Colonic mucosa (tissue), 4 donors: ENCODE data around the gene CTSO. TPM values are rescaled to one million over a fixed set of nuclear protein-coding genes. Genes with fewer than 3 reads are reported as not detected.

ENCODE experiments used
- DNase-seq: peaks from one replicate; pipeline ENCODE4 v3.0.0-alpha.2; 2020
- H3K27ac ChIP-seq: fragments of 200-600 bp; one replicate; pipeline ENCODE4 v1.8.0; 2021
- H3K27me3 ChIP-seq: fragments of 200-600 bp; one replicate; pipeline ENCODE4 v1.8.0; 2021
- H3K36me3 ChIP-seq: fragments of 200-600 bp; one replicate; pipeline ENCODE4 v1.8.0; 2021
- H3K4me1 ChIP-seq: fragments of 200-600 bp; one replicate; pipeline ENCODE4 v1.8.0; 2021; ENCODE audit warnings: mild to moderate bottlenecking
- H3K4me3 ChIP-seq: fragments of 200-600 bp; one replicate; pipeline ENCODE4 v1.8.0; 2021
- H3K9ac ChIP-seq, 2 donors: one replicate each; pipeline ENCODE4 v1.7.0; 2013; ENCODE audit warnings: control low read depth in 2 of 2, low read depth in 2 of 2, low read length in 2 of 2
- H3K9me3 ChIP-seq: fragments of 200-600 bp; one replicate; pipeline ENCODE4 v1.8.0; 2021
- intact Hi-C: fragments of 100-400 bp; cut with DNase I; formaldehyde crosslinking; loops from one replicate; pipeline ENCODE4 v1.14.1; 2022
- total RNA-seq, 2 donors: library from RNA; stranded (reverse); fragmentation: NEBNext Ultra II Directional in 1 of 2; extraction: Animal tissue kit (Norgen Biotek cat#: 25700) in 1 of 2; gene quantifications; one replicate each; pipeline ENCODE4 v1.2.1, GENCODE V29; 2021
- TF ChIP-seq, protein P1 (sequence below): fragments of 200-600 bp; IDR thresholded peaks from one replicate; pipeline ENCODE4 v1.8.0; 2022; ENCODE audit warnings: antibody characterized with exemption, mild to moderate bottlenecking
- donor health status: healthy.
- donor health status: DM: no; HTN: no; CAD: no.
- donor health status: DM: no; HTN: no; CAD: no.

CTSO gene
- total RNA-seq, 2 donors from 2014 or later, result 3.3 to 14.7 TPM

DNA sequence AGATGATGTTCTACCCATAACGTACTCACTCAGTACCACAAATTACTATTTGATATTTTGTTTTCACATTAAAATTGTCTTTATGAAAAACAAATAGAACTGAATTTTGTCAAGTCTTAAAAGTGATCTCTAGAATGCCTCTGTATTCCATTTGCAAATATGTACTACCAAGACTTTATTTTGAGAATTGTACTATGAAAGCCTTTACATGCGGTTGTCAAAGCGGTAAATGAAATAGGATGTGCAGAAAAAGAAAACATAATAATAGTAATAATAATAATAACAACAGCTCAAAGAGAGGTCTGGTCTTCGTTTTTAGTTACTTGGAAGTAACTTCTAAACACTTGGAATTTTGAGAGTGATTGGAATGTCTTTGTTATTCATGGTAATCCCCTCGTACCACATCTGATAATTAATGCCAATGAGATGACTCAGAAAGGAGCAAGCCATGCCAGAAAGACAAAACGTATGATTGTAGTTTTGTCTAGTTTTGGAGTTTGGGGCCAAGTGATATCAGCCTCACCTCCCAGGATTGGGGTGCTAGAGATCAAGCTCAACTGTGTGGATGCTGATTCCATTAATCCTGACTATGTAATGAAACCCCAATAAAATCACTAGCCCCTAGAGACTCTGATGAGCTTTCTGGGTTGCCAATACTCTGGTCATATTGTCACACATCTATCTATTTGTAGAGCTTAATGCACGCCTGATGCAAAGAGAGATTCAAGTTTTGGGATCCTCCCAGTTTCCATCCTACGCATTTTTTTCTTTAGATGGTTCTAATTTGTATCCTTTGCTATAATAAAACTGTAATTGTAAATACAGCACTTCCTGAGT is 20.2 kb upstream of the CTSO start:
- no peak for DNase-seq
- Histone ChIP-seq H3K36me3 (no peaks in the 10 kb centered on the region), H3K27ac (no peak overlapping the region), H3K27me3 (no peaks in the 10 kb centered on the region), H3K4me1 (no peaks in the 10 kb centered on the region), H3K9ac (no peak overlapping the region), H3K4me3 (no peak overlapping the region), H3K9me3 (no peaks in the 10 kb centered on the region)
- intact Hi-C loops, result no loop called here
- TF ChIP-seq, protein P1, sequence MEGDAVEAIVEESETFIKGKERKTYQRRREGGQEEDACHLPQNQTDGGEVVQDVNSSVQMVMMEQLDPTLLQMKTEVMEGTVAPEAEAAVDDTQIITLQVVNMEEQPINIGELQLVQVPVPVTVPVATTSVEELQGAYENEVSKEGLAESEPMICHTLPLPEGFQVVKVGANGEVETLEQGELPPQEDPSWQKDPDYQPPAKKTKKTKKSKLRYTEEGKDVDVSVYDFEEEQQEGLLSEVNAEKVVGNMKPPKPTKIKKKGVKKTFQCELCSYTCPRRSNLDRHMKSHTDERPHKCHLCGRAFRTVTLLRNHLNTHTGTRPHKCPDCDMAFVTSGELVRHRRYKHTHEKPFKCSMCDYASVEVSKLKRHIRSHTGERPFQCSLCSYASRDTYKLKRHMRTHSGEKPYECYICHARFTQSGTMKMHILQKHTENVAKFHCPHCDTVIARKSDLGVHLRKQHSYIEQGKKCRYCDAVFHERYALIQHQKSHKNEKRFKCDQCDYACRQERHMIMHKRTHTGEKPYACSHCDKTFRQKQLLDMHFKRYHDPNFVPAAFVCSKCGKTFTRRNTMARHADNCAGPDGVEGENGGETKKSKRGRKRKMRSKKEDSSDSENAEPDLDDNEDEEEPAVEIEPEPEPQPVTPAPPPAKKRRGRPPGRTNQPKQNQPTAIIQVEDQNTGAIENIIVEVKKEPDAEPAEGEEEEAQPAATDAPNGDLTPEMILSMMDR, result no peak

DNA sequence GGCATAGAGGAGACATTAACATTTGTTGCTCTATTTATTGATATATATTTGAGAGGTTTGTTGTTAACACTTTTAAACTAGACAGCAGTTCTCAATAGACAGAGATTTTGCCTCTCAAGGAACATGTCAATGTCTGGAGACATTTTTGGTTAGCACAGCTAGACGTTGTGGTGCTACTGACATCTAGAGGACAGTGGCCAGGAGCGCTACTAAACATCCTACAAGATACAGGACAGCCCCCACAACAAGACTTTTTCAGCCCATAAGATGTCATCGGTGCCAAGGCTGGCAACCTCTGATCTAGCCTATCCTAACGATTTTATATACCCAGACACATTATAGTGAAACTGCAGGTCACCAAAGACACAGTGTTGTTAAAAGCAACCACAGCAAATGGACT is 18.4 kb upstream of the CTSO start:
- intact Hi-C loops, result no loop called here
- Histone ChIP-seq H3K9me3 (no peaks in the 10 kb centered on the region), H3K27ac (no peak overlapping the region), H3K27me3 (no peaks in the 10 kb centered on the region), H3K4me3 (no peak overlapping the region), H3K4me1 (no peaks in the 10 kb centered on the region), H3K9ac (no peak overlapping the region), H3K36me3 (no peaks in the 10 kb centered on the region)
- TF ChIP-seq, protein P1, result no peak
- no peak for DNase-seq

DNA sequence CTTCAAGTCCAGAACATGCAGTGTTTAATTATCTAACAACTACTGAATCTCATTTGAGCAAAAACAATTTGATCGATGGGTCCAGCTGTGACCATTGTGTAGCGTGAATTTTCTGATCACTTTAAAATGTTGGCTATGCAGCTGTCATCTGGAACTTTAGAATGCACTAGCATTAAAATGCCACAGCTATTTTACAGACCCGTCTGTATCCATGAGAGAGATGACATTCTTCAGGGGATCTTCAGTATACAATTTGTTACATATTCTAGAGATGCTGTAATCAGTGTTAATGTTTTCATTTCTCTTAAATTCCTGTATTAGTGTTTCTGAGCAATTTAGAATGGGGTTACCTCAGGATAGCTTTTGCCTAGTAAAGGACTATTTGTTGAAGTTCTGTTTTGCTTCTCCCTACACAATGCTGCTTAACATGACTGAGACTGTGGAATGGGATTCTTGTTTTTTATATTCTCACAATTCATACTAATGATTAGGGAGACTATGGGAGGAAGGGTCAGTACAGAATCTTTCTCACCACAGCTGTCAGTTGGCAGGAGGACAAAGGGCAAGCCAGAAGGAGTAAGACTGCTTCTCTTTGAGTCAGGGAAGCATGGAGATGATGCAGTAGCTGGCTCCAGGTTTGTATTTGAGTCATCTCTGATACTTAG is 13.2 kb upstream of the CTSO start:
- Histone ChIP-seq H3K9me3 (no peaks in the 10 kb centered on the region), H3K9ac (no peak overlapping the region), H3K27me3 (no peaks in the 10 kb centered on the region), H3K27ac (no peak overlapping the region), H3K4me3 (no peak overlapping the region), H3K36me3 (no peaks in the 10 kb centered on the region), H3K4me1 (no peaks in the 10 kb centered on the region)
- intact Hi-C loops, result no loop called here
- TF ChIP-seq, protein P1, result no peak
- no peak for DNase-seq

DNA sequence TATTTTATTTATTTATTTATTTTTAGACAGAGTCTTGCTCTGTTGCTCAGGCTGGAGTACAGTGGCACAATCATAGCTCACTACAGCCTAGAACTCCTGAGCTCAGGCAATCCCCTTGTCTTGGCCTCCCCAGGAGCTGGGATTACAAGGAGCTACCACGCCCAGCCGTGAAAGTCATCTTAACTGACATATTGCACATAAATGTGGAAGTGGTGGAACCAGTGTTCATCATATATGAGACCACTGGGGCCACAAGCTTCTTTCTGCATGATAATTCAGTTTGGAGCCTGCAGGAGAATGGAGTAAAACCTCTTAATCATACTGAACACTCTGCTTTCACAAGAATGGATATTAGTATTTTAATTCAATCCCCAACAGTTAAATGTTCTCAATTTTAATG is 12.5 kb upstream of the CTSO start:
- no peak for DNase-seq
- Histone ChIP-seq H3K4me1 (no peaks in the 10 kb centered on the region), H3K27me3 (no peaks in the 10 kb centered on the region), H3K4me3 (no peak overlapping the region), H3K36me3 (no peaks in the 10 kb centered on the region), H3K9me3 (no peaks in the 10 kb centered on the region), H3K27ac (no peak overlapping the region), H3K9ac (no peak overlapping the region)
- TF ChIP-seq, protein P1, result no peak
- intact Hi-C loops, result no loop called here

DNA sequence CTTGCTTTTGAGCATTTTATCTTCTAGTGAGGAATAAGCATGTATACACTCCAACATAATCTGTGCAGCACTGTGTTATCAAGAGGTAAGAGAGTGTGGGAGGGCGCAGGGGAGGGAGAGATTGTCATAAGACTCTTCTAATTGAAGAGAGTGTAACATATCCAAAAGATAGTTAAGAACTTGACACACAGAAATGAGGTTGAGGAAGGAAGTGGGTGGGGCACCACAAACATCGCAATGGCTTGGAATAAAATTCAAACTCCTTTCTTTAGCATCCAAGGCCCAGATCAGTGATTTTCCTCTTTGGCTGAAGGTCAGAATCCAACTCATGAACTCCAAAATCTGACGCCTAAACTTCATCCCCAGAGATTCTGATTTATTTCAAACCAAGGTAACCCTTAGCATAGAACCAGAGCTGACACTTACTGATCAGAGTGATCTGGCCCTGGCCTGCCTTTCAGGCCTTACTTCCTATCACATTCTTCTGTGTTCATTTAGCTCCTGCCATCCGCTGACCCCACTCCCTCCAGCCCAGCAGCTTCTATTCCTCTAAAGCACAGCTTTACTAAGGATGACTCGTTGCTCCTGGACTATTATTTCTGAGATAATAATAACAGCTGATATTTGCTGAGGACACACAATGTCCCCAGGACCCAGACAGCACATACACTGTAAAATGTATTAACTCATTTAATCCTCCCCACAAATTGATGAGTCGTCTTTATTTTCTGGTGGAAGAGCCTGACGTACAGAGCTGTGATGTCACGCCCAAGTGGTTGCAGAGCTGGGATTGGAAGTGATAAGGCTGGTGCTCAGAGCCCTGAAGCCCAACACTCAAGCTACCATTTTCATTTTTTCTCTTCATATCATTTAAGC is 10.6 kb upstream of the CTSO start:
- Histone ChIP-seq H3K9ac (no peak overlapping the region), H3K4me1 (no peaks in the 10 kb centered on the region), H3K36me3 (no peaks in the 10 kb centered on the region), H3K9me3 (no peaks in the 10 kb centered on the region), H3K27me3 (no peaks in the 10 kb centered on the region), H3K27ac (no peak overlapping the region), H3K4me3 (no peak overlapping the region)
- intact Hi-C loops, result no loop called here
- TF ChIP-seq, protein P1, result no peak
- DNase-seq, result no peak
